ENCODE data around the gene ZSCAN30.

Gene ZSCAN30

GRCh38 chr18:35290094-35290735 is at the start of gene ZSCAN30:
Gene ZSCAN30 (minus strand): TSS chr18:35290229. CDS start chr18:35264352, 25,877 bp downstream.
- DNase-seq: peak; percentile 98

GRCh38 chr18:35337286-35337685 is 47.3 kb upstream of the ZSCAN30 start:
- DNase-seq: no peak

- DNase-seq: no peak
These were observed 45.8 kb upstream of the ZSCAN30 start for GRCh38 chr18:35335866-35336265.

DNA sequence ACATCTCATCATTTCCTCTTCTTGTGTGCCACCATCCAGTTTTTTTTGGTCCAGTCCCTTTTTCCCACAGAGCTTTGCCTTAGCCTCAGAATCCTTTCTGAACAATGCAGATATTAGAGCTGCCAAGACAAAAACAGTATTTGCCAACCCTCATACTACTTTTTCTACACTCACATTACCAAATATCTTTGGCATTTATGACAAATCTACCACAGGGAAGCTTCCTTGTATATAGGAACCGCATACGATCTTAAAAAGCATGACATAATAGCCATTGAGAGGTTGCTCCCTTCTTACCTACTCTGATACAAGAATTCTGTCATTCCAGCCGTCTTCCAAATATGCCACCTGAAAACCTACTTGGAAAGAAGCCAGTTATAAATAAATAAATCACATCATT is 44.8 kb upstream of the ZSCAN30 start:
- DNase-seq: no peak

DNA sequence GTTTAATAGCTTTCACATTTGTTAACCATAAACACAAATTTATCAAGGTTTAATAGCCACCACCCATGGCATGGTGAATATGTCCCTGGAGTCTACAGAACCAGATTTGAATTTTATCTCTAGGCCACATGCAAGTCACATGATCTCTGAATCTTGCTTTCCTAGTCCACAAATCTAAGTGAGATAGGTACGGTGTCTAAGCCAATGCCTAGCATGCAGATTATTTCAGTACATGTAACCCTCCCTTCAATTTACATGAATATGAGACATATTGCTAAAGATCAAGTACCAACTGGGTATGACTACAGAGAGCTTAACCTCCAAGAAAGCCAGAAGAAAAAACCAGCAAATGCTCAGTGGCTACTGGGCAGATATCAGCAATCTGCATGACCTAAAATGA is 44.2 kb upstream of the ZSCAN30 start:
- no peak for DNase-seq

DNA sequence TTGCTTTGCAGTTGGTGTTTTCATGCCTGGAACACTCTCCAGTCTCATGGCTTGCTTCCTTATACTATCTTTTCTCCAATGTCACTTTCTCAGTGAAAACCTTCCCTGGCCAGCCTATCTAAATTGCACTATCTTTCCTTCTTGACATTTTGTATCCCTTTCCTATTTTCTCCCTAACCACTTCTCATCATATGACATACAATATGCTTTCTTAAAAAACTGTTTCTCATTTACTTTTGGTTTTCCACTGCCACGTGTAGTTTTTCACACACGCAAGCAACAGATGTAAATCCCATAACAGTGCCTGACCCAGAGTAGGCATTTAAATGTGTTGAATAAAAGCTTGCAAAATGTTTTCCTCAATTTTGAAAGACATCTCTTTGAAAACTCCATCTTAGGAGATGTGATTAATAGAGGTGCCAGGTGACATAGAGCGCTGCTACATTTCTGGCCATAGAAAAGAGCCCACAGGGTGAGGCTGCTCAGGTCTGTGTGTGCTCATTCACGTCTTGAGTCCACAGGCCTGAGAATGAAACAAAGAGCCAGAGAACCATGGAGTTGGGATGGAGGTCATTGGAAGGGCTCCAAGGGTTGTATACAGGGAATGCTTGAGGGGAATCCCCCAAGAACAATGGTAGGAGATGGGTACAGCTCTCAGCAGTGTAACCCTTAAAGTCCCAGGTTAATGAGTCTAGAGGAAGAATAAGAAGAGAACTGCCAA is 41.5 kb upstream of the ZSCAN30 start:
- no peak for DNase-seq

- no peak for DNase-seq
These were observed 38.8 kb upstream of the ZSCAN30 start for GRCh38 chr18:35328868-35329267.

DNA sequence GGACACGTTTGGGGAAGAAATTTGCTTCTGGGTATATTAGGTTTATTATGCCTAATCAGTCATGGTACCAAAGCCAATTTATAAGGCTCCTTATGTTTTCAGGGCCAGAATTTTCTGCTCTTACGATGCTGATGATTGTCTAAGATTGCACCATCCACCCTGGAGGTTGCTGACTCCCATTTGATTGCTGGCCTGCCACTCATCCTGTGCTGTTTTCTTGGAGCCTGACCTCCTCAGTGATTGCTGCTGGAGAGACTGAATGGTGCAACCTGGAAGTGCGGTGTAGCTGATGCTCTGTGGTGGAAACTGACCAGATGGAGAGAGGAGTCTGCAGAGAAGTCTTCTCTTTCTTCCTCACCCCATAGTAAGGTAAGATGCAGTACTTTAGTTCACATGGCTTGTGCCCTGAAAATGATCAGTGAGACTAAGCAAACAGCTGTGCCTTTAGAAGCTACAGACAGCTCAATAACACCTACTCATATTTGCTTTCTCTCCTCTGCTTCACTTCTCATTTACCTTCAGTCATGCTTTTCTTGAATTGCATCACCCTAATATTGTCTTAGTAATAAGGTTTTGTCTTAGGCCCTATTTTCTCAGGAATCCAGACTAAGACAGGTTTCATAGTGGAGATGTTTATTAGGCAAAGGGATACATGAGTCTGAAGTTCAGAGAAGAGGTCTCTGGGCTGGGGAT is 36.8 kb upstream of the ZSCAN30 start:
- DNase-seq: no peak

GRCh38 chr18:35324926-35325655 is 35.1 kb upstream of the ZSCAN30 start:
- no peak for DNase-seq

- DNase-seq: no peak
These were observed 32.7 kb upstream of the ZSCAN30 start for GRCh38 chr18:35322486-35323458.

GRCh38 chr18:35311496-35311895 is 21.5 kb upstream of the ZSCAN30 start:
- DNase-seq: no peak

- no peak for DNase-seq
These were observed 16.7 kb upstream of the ZSCAN30 start for GRCh38 chr18:35306588-35307250.

DNA sequence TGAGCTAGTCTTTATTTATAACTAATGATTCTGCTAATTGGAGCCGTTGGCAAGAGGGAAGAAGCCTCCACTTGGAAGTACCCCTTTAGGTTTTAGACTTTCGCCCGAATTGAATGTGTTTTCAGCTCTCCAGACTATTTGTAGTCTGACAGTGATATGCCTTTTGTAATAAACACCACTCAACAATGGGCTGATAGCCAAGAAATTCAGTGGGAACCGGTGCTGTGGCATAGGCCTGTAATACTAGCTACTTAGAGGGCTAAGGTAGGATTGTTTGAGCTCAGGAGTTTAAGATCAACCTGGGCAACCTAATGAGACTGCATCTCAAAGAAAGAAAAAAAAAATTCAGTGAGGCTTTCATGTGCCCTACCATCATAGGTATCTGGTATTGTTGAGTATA is 13.6 kb upstream of the ZSCAN30 start:
- DNase-seq: no peak

DNA sequence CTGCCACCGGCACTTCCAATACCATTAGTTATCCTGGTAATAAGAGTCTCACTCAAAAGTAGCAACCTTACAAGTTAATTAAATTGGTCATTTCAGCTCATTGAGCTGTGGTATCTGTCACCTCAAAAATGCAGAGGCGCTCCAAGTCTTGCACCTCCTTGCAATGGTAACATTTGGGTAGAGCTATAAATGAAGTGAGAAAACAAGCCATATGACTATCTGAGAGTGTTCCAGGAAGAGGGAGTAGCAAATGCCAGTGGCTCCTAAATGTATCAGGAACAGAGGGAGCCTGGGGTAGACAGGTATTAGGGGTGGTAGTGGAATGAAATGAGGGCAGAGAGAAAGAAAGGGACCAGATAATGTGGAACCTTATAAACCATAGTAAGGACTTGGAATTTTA is 6.0 kb upstream of the ZSCAN30 start:
- DNase-seq: no peak

DNA sequence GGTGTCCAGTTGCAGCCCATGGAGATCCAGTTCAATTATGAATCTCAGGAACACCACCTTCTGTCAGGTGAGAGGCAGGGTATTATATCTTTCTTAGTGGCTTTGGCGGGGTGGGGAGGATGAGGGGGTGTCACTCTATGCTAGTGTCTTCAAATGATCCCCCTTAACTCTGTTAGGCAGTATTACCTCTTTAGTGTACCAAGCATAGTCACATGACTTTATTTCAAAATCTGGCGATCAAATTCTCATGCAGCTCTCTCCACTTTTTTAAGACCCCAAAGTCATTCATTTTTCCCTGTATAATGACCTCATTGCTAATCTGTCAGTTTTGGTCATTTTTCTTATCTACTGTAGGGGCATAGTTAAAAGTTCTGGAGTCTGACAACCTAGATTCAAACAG is 1.1 kb upstream of the ZSCAN30 start:
- DNase-seq: no peak

DNA sequence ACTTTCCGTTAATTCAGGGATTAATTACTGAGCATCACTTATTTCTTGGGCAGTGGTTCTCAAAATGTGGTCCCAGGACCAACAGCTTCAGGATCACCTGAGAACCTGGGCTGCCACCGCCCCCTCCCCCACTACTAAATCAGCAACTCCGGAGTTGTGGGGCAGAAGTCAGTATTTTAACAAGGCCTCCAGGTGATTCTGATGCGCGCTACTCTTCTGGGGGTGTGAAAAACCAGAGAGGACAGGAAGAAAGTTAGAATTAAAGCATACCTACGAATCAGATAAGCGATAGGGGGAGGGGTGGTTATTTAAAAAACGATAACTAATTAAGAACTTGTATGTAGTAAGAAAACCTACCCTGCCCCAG is 319 bp downstream of the ZSCAN30 start:
- DNase-seq: no peak

DNA sequence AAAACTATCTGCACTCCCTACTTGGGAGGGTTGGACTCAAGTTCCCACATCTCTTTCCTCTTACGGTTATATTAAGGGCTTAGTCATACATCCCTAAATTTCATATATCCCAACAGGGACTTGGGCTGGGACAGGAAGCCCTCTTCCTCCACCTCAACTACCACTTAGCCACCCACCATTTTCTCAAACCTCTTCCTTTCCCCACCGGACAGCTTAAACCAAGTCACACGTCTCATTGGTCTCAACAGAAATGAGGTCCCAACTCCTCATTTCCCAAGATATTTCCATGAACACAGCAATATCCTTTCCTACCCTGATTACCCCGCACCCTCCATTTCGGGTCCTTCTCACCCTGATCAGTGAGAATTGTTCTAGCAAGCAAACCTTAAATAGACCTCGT is 736 bp downstream of the ZSCAN30 start:
- DNase-seq: no peak

GRCh38 chr18:35284841-35285240 is 5.2 kb downstream of the ZSCAN30 start:
- no peak for DNase-seq

DNA sequence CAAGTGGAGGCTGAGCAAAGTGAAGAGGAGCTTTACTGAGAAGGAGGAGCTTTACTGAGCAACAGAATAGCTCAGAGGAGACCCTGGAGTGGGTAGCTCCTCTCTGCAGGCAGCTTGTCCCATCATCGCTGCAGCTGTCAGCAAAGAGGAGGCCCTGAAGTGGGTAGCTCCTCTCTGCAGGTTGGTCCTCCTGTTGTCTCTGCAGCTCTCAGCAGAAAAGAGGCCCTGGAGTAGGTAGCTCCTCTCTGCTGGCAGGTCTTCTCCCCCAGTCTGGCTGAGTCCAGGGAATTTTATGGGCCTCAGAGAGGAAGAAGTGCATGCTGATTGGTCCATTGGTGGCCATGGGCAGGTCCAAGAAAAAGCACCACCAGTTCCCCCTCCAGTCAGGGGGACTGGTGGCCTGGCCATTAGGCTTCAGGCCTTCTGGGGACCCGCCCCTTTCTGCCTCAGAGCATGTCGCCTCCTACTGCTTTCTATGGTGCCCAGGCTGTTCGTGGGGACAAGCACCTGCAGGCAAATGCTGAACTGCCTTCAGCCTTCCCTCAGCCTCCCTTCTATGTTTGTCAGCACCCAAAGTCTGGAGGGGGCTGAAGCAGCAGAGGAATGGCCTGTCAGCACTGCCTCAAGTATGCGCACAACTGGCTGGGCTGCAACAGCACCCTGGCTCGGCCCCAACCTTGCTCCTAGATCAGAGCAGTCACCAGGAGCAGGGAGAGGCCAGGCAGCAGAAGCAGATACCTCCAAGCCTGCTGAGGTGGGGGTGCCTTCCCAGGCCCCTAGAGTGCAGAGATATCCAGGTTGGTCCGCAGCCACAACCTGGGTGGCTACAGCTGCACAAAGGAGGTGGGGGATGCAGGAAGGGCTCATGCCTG is 5.9 kb downstream of the ZSCAN30 start:
- no peak for DNase-seq

DNA sequence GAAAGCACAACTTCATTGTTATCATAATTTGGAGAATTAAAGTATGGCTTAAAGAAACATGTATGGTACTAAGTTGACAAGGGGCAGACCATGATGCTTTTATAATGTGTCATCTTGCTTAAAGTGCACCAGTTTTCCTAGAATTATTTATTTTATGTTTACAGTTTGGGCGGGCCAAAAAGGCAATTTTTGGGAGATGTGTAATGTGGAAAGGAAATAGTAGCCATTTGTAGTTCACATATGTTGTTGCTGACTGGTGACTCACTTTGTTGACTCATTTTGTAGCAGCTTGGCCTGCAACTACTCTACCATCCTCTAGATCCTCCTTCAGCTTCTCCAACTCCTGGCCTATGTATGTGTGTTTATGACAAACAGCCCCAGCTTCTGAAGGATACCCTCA is 7.7 kb downstream of the ZSCAN30 start:
- DNase-seq: no peak

GRCh38 chr18:35278969-35279368 is 11.1 kb downstream of the ZSCAN30 start:
- no peak for DNase-seq

All from CD4-positive, alpha-beta T cell treated with Interleukin-10 for 1 hour (primary cell).